Stimulated activated naive B cell treated with anti-CD40 and anti-IgM and Interleukin-4, amounts not matched to agents 10 μg/mL and 1 μg/mL and 100 μg/mL, for 72 hours (primary cell): ENCODE measurements around the gene MESP2.

Experiments
- ATAC-seq, 2 donors: fragments of 150-1000 bp; cut with Tn5 transposase; replicated peaks; 2 replicates each; pipeline ENCODE4 v1.10.0; 2021; ENCODE audit warnings: moderate library complexity in 1 of 2
- DNase-seq: peaks from one replicate; pipeline ENCODE4 v3.0.0; 2021
- H3K27ac Mint-ChIP-seq: one replicate; pipeline ENCODE4 v1.8.0; 2022; ENCODE audit warnings: mild to moderate bottlenecking, mixed read lengths
- H3K27me3 Mint-ChIP-seq, 2 donors: one replicate each; pipeline ENCODE4 v1.8.0; 2022; ENCODE audit warnings: mixed read lengths in 2 of 2
- H3K36me3 Mint-ChIP-seq, 2 donors: one replicate each; pipeline ENCODE4 v1.8.0; 2022; ENCODE audit warnings: mixed read lengths in 2 of 2, mild to moderate bottlenecking in 1 of 2
- H3K4me1 Mint-ChIP-seq, 2 donors: one replicate each; pipeline ENCODE4 v1.8.0; 2022; ENCODE audit warnings: mixed read lengths in 2 of 2, mild to moderate bottlenecking in 1 of 2
- H3K4me3 Mint-ChIP-seq, 2 donors: one replicate each; pipeline ENCODE4 v1.8.0; 2022; ENCODE audit warnings: mild to moderate bottlenecking in 2 of 2, mixed read lengths in 2 of 2, moderate library complexity in 1 of 2
- H3K9me3 Mint-ChIP-seq, 2 donors: one replicate each; pipeline ENCODE4 v1.8.0; 2022; ENCODE audit warnings: mixed read lengths in 2 of 2, mild to moderate bottlenecking in 1 of 2

MESP2 gene

GRCh38 chr15:89794627-89795241, 18.6 kb downstream of the MESP2 start:
- H3K36me3 Mint-ChIP-seq: no peaks in the 10 kb centered on the region
- no peaks in the 10 kb centered on the region for H3K9me3 Mint-ChIP-seq
- no peak for ATAC-seq
- no peak overlapping the region for H3K27ac Mint-ChIP-seq
- DNase-seq: no peak
- H3K27me3 Mint-ChIP-seq: no peaks in the 10 kb centered on the region
- H3K4me1 Mint-ChIP-seq: peaks cover 0 to 2% of the 10 kb centered on the region in 2 donors
- no peak overlapping the region for H3K4me3 Mint-ChIP-seq

- DNase-seq (no peak), ATAC-seq (no peak)
- no peaks in the 10 kb centered on the region for H3K36me3 Mint-ChIP-seq
- H3K9me3 Mint-ChIP-seq: no peaks in the 10 kb centered on the region
- H3K27me3 Mint-ChIP-seq: no peaks in the 10 kb centered on the region
- peaks cover 0 to 6% of the 10 kb centered on the region in 2 donors for H3K4me1 Mint-ChIP-seq
- no peak overlapping the region for H3K27ac Mint-ChIP-seq
- no peak overlapping the region for H3K4me3 Mint-ChIP-seq
Observed at GRCh38 chr15:89795996-89796395, 19.9 kb downstream of the MESP2 start.

- peaks cover 0 to 6% of the 10 kb centered on the region in 2 donors for H3K4me1 Mint-ChIP-seq
- no peaks in the 10 kb centered on the region for H3K36me3 Mint-ChIP-seq
- H3K9me3 Mint-ChIP-seq: no peaks in the 10 kb centered on the region
- DNase-seq (no peak), ATAC-seq (no peak)
- peaks cover 10 to 13% of the 10 kb centered on the region in 2 donors for H3K27me3 Mint-ChIP-seq
- H3K4me3 Mint-ChIP-seq: no peak overlapping the region
- no peak overlapping the region for H3K27ac Mint-ChIP-seq
Observed at GRCh38 chr15:89797678-89798201, 21.6 kb downstream of the MESP2 start.

GRCh38 chr15:89799011-89799911, 23.1 kb downstream of the MESP2 start:
- DNase-seq (no peak), ATAC-seq (peak; percentile 53 to 69)
- Mint-ChIP-seq H3K4me3 (no peak overlapping the region), H3K4me1 (peaks cover 0 to 6% of the 10 kb centered on the region in 2 donors), H3K9me3 (no peaks in the 10 kb centered on the region), H3K27ac (no peak overlapping the region), H3K36me3 (no peaks in the 10 kb centered on the region), H3K27me3 (peaks cover 13% of the 10 kb centered on the region in 2 donors)

- peaks cover 0 to 6% of the 10 kb centered on the region in 2 donors for H3K4me1 Mint-ChIP-seq
- ATAC-seq: no peak
- H3K9me3 Mint-ChIP-seq: no peaks in the 10 kb centered on the region
- H3K4me3 Mint-ChIP-seq: no peak overlapping the region
- H3K27me3 Mint-ChIP-seq: peaks cover 13% of the 10 kb centered on the region in 2 donors
- H3K36me3 Mint-ChIP-seq: no peaks in the 10 kb centered on the region
- no peak for DNase-seq
- no peak overlapping the region for H3K27ac Mint-ChIP-seq
Observed at GRCh38 chr15:89799918-89800498, 23.9 kb downstream of the MESP2 start.

GRCh38 chr15:89801471-89802195, 25.5 kb downstream of the MESP2 start:
- Mint-ChIP-seq H3K9me3 (no peaks in the 10 kb centered on the region), H3K4me3 (no peak overlapping the region), H3K27me3 (peaks cover 13% of the 10 kb centered on the region in 2 donors), H3K36me3 (no peaks in the 10 kb centered on the region), H3K27ac (no peak overlapping the region), H3K4me1 (peaks cover 0 to 6% of the 10 kb centered on the region in 2 donors)
- DNase-seq (no peak), ATAC-seq (no peak)

GRCh38 chr15:89802231-89802928, 26.2 kb downstream of the MESP2 start:
- H3K4me3 Mint-ChIP-seq: no peak overlapping the region
- H3K27me3 Mint-ChIP-seq: peaks cover 13% of the 10 kb centered on the region in 2 donors
- no peaks in the 10 kb centered on the region for H3K36me3 Mint-ChIP-seq
- DNase-seq (no peak), ATAC-seq (no peak)
- no peaks in the 10 kb centered on the region for H3K9me3 Mint-ChIP-seq
- no peak overlapping the region for H3K27ac Mint-ChIP-seq
- H3K4me1 Mint-ChIP-seq: peaks cover 0 to 6% of the 10 kb centered on the region in 2 donors

GRCh38 chr15:89802986-89803824, 27.1 kb downstream of the MESP2 start:
- Mint-ChIP-seq H3K4me3 (no peak overlapping the region), H3K27ac (no peak overlapping the region), H3K9me3 (no peaks in the 10 kb centered on the region), H3K4me1 (peaks cover 0 to 6% of the 10 kb centered on the region in 2 donors), H3K27me3 (peaks cover 13% of the 10 kb centered on the region in 2 donors), H3K36me3 (no peaks in the 10 kb centered on the region)
- DNase-seq (no peak), ATAC-seq (no peak)

GRCh38 chr15:89803941-89804800, 28.0 kb downstream of the MESP2 start:
- Mint-ChIP-seq H3K9me3 (no peaks in the 10 kb centered on the region), H3K27ac (no peak overlapping the region), H3K4me1 (peaks cover 0 to 6% of the 10 kb centered on the region in 2 donors), H3K36me3 (no peaks in the 10 kb centered on the region), H3K27me3 (peaks cover 13% of the 10 kb centered on the region in 2 donors), H3K4me3 (no peak overlapping the region)
- ATAC-seq (no peak), DNase-seq (no peak)

- DNase-seq: no peak
- Mint-ChIP-seq H3K9me3 (peaks cover 0 to 3% of the 10 kb centered on the region in 2 donors), H3K4me1 (no peaks in the 10 kb centered on the region), H3K27ac (no peak overlapping the region), H3K27me3 (peaks cover 13 to 17% of the 10 kb centered on the region in 2 donors), H3K36me3 (no peaks in the 10 kb centered on the region), H3K4me3 (no peak overlapping the region)
- no peak for ATAC-seq
Observed at GRCh38 chr15:89805241-89806209, 29.4 kb downstream of the MESP2 start.

GRCh38 chr15:89806210-89806558, 30.1 kb downstream of the MESP2 start:
- H3K27me3 Mint-ChIP-seq: peaks cover 19 to 22% of the 10 kb centered on the region in 2 donors
- no peaks in the 10 kb centered on the region for H3K4me1 Mint-ChIP-seq
- no peak overlapping the region for H3K4me3 Mint-ChIP-seq
- peaks cover 0 to 3% of the 10 kb centered on the region in 2 donors for H3K9me3 Mint-ChIP-seq
- no peak overlapping the region for H3K27ac Mint-ChIP-seq
- ATAC-seq: no peak
- peaks cover 0 to 1% of the 10 kb centered on the region in 2 donors for H3K36me3 Mint-ChIP-seq
- no peak for DNase-seq
